ENCODE measurements around the gene PTCH1. TPM values are rescaled to one million over a fixed set of nuclear protein-coding genes. Genes with fewer than 3 reads are reported as not detected.

The PTCH1 gene
- total and polyA plus RNA-seq, 2 donors (not counting 1 experiment from before 2014, with no cell fraction given), result 3.3 to 20.1 TPM

- Histone ChIP-seq H3K79me2 (ENCODE audit: control insufficient read depth, insufficient read depth, low read length) (no peaks in the 10 kb centered on the region), H3K27me3 (ENCODE audit: control insufficient read depth, insufficient read depth, low read length) (no peaks in the 10 kb centered on the region), H3K4me3 (replicated peaks in 1 of 4; ENCODE audit: control extremely low read depth in 1 of 4, insufficient read depth in 1 of 4, low read depth in 3 of 4, low read length in 4 of 4) (no peak overlapping the region), H3K4me2 (ENCODE audit: extremely low read depth, insufficient read depth, low read length) (no peak overlapping the region), H3K9me3 (ENCODE audit: control insufficient read depth, insufficient read depth, low read depth, low read length) (no peaks in the 10 kb centered on the region), H4K20me1 (ENCODE audit: control insufficient read depth, extremely low read depth, insufficient read depth, low read length) (no peaks in the 10 kb centered on the region), H3K9ac (ENCODE audit: insufficient read depth, low read length) (no peak overlapping the region), H3K36me3 (ENCODE audit: control insufficient read depth, insufficient read depth, low read length) (peaks cover 2% of the 10 kb centered on the region), H2AFZ (ENCODE audit: low read length) (no peak overlapping the region), H3K4me1 (ENCODE audit: control insufficient read depth, extremely low read depth, insufficient read depth, low read length) (no peaks in the 10 kb centered on the region), H3K27ac (ENCODE audit: insufficient read depth, low read length) (no peak overlapping the region)
- DNase-seq (ENCODE audit: low read depth in 2 of 2), result no peak
- no peak for TF ChIP-seq CTCF (conservative IDR thresholded peaks at IDR 0.05 in 1 of 2, IDR thresholded peaks at IDR 0.05 in 1 of 2; ENCODE audit: low read depth in 1 of 2, low read length in 2 of 2)
- no peak for TF ChIP-seq EZH2 (IDR thresholded peaks at IDR 0.05; ENCODE audit: low read length, missing control alignments)
These were observed 32.5 kb downstream of the PTCH1 start for GRCh38 chr9:95484225-95484624.

GRCh38 chr9:95483431-95483830, 33.3 kb downstream of the PTCH1 start:
- TF ChIP-seq CTCF (conservative IDR thresholded peaks at IDR 0.05 in 1 of 2, IDR thresholded peaks at IDR 0.05 in 1 of 2; ENCODE audit: low read depth in 1 of 2, low read length in 2 of 2) (no peak), EZH2 (IDR thresholded peaks at IDR 0.05; ENCODE audit: low read length, missing control alignments) (no peak)

GRCh38 chr9:95482621-95483020, 34.1 kb downstream of the PTCH1 start:
- no peaks in the 10 kb centered on the region for H4K20me1 ChIP-seq (ENCODE audit: control insufficient read depth, extremely low read depth, insufficient read depth, low read length)
- peaks cover 4% of the 10 kb centered on the region for H3K36me3 ChIP-seq (ENCODE audit: control insufficient read depth, insufficient read depth, low read length)
- H3K27me3 ChIP-seq (ENCODE audit: control insufficient read depth, insufficient read depth, low read length), result no peaks in the 10 kb centered on the region
- no peak overlapping the region for H2AFZ ChIP-seq (ENCODE audit: low read length)
- H3K4me2 ChIP-seq (ENCODE audit: extremely low read depth, insufficient read depth, low read length), result no peak overlapping the region
- no peak for DNase-seq (ENCODE audit: low read depth in 2 of 2)
- H3K4me3 ChIP-seq (replicated peaks in 1 of 4; ENCODE audit: control extremely low read depth in 1 of 4, insufficient read depth in 1 of 4, low read depth in 3 of 4, low read length in 4 of 4), result no peak overlapping the region
- H3K27ac ChIP-seq (ENCODE audit: insufficient read depth, low read length), result no peak overlapping the region
- no peaks in the 10 kb centered on the region for H3K79me2 ChIP-seq (ENCODE audit: control insufficient read depth, insufficient read depth, low read length)
- H3K9ac ChIP-seq (ENCODE audit: insufficient read depth, low read length), result no peak overlapping the region
- H3K4me1 ChIP-seq (ENCODE audit: control insufficient read depth, extremely low read depth, insufficient read depth, low read length), result no peaks in the 10 kb centered on the region
- TF ChIP-seq EZH2 (IDR thresholded peaks at IDR 0.05; ENCODE audit: low read length, missing control alignments) (no peak), CTCF (conservative IDR thresholded peaks at IDR 0.05 in 1 of 2, IDR thresholded peaks at IDR 0.05 in 1 of 2; ENCODE audit: low read depth in 1 of 2, low read length in 2 of 2) (no peak)
- no peaks in the 10 kb centered on the region for H3K9me3 ChIP-seq (ENCODE audit: control insufficient read depth, insufficient read depth, low read depth, low read length)

More at GRCh38 chr9:95483431-95483830, 33.3 kb downstream of the PTCH1 start:
- Histone ChIP-seq H3K79me2 (ENCODE audit: control insufficient read depth, insufficient read depth, low read length) (no peaks in the 10 kb centered on the region), H3K27ac (ENCODE audit: insufficient read depth, low read length) (no peak overlapping the region), H3K27me3 (ENCODE audit: control insufficient read depth, insufficient read depth, low read length) (no peaks in the 10 kb centered on the region), H3K4me3 (replicated peaks in 1 of 4; ENCODE audit: control extremely low read depth in 1 of 4, insufficient read depth in 1 of 4, low read depth in 3 of 4, low read length in 4 of 4) (no peak overlapping the region), H3K36me3 (ENCODE audit: control insufficient read depth, insufficient read depth, low read length) (peaks cover 2% of the 10 kb centered on the region), H3K9me3 (ENCODE audit: control insufficient read depth, insufficient read depth, low read depth, low read length) (no peaks in the 10 kb centered on the region), H3K9ac (ENCODE audit: insufficient read depth, low read length) (no peak overlapping the region), H3K4me2 (ENCODE audit: extremely low read depth, insufficient read depth, low read length) (no peak overlapping the region), H2AFZ (ENCODE audit: low read length) (no peak overlapping the region), H4K20me1 (ENCODE audit: control insufficient read depth, extremely low read depth, insufficient read depth, low read length) (no peaks in the 10 kb centered on the region), H3K4me1 (ENCODE audit: control insufficient read depth, extremely low read depth, insufficient read depth, low read length) (no peaks in the 10 kb centered on the region)
- no peak for DNase-seq (ENCODE audit: low read depth in 2 of 2)

All from fibroblast of lung (primary cell).